AG10803 (cell line): Measurements from ENCODE around the gene TRMT2A.

Experiments
- DNase-seq: peaks from one replicate; pipeline ENCODE4 v3.0.0; 2010; ENCODE audit warnings: low read depth
- H3K4me3 ChIP-seq: 2 replicates; pipeline ENCODE4 v1.5.1; 2011; ENCODE audit warnings: mild to moderate bottlenecking, low read length, control low read depth
- TF ChIP-seq, protein P1 (sequence below): conservative IDR thresholded peaks from 2 replicates; pipeline ENCODE4 v1.5.1; 2011; ENCODE audit warnings: mild to moderate bottlenecking, low read length, control low read depth, inconsistent platforms

The TRMT2A gene

DNA sequence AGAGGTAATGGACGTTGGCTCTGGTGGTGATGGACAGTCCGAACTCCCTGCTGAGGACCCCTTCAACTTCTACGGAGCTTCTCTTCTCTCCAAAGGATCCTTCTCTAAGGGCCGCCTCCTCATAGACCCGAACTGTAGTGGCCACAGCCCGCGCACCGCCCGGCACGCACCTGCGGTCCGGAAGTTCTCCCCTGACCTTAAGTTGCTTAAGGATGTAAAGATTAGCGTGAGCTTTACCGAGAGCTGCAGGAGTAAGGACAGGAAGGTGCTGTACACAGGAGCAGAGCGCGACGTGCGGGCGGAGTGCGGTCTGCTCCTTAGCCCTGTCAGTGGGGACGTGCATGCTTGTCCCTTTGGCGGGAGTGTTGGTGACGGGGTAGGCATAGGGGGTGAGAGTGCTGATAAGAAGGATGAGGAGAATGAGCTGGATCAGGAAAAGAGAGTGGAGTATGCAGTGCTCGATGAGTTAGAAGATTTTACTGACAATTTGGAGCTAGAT lies 30.9 kb downstream of the TRMT2A start:
- H3K4me3 ChIP-seq: no peak overlapping the region
- TF ChIP-seq, protein P1, sequence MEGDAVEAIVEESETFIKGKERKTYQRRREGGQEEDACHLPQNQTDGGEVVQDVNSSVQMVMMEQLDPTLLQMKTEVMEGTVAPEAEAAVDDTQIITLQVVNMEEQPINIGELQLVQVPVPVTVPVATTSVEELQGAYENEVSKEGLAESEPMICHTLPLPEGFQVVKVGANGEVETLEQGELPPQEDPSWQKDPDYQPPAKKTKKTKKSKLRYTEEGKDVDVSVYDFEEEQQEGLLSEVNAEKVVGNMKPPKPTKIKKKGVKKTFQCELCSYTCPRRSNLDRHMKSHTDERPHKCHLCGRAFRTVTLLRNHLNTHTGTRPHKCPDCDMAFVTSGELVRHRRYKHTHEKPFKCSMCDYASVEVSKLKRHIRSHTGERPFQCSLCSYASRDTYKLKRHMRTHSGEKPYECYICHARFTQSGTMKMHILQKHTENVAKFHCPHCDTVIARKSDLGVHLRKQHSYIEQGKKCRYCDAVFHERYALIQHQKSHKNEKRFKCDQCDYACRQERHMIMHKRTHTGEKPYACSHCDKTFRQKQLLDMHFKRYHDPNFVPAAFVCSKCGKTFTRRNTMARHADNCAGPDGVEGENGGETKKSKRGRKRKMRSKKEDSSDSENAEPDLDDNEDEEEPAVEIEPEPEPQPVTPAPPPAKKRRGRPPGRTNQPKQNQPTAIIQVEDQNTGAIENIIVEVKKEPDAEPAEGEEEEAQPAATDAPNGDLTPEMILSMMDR: no peak
- no peak for DNase-seq

DNA sequence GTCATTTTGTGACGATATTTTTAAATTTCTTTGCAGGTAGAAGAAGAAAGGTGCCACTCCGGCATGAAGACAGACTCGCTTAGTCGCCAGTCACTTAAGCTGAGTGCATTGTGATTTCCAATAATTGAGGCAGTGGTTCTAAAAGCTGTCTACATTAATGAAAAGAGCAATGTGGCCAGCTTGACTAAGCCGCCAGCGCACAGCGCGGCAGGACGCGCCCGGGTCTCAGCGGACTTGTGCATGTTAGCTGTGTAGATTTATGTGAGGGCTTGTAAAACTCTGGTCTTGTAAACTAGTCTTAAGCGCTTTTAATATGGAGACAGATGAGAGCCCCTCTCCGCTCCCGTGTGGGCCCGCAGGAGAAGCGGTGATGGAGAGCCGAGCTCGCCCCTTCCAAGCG lies 31.4 kb downstream of the TRMT2A start:
- TF ChIP-seq, protein P1: no peak
- DNase-seq: no peak
- H3K4me3 ChIP-seq: no peak overlapping the region

DNA sequence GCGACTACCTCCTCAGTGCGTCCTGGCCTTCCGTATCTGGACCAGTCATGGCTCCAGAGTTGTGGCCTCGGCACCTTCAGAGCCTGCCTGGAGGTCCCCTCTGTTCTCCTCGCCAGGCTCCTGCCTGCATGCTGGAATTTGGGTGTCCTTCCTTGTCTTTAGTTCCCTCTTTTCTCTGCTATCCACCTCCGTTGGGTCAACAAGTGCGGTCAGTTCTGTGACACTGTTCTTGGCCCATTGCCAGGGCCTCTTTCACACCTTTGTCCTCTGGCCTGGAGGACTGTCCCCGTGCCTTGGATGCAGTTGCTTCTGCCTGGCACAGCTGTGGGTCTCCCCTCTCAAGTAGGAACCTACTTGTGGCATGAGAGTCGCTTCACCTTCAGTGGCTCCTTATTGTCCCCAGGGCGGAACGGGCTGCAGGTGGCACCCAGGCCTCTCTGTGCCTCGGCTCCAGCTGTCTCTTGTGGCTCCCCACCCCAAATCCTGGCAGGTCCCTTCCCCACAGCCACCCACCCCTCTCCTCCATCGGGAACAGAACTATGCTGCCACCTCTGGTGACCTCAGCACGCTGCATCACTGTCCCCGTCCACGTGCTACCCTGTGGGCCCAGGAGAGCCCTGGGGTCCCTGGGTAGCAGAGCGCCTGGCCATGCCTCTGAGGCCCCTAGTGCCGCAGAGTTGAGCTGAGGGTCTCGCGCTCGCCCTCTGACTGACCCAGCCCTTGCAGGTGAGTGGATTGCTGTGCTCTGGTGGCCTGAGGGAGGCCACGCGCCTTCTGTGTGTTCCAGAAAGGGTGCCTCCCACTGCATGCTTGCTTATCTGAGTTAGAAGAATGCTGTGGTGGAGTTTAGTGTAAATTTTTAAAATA lies 32.2 kb downstream of the TRMT2A start:
- TF ChIP-seq, protein P1: peak; percentile 37
- no peak for DNase-seq
- H3K4me3 ChIP-seq: no peak overlapping the region

DNA sequence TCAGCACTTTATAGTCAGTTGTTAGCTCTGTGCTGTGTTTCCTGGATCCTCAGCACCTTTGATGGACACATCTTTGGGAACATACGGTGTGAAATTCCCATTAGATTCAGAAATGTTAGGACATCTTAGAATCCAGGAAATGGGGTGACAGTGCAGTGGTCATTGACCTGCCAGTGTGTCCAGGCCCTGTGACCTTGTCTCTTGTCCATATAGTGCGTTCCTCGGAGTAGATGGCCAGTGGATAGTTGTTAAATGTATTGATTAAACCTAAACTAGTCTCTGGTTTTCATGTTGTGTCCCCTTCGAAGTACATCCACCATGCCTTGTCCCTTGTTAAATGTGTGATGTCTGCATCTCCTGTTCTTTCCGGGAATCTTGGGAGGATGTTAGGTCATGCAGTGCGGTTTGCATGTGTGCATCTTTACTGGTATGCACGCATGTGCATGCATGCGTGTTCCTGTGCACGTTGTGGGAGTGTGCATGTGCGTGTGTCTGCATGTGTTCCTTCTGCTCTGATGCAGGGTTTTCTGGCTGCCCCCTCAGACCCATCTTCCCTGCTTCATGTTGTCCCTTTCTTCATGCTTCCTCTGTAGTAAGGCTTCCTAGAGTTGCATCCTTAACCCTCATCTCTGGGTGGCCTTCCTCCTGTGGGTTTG lies 33.0 kb downstream of the TRMT2A start:
- DNase-seq: no peak
- H3K4me3 ChIP-seq: no peak overlapping the region
- TF ChIP-seq, protein P1: no peak

DNA sequence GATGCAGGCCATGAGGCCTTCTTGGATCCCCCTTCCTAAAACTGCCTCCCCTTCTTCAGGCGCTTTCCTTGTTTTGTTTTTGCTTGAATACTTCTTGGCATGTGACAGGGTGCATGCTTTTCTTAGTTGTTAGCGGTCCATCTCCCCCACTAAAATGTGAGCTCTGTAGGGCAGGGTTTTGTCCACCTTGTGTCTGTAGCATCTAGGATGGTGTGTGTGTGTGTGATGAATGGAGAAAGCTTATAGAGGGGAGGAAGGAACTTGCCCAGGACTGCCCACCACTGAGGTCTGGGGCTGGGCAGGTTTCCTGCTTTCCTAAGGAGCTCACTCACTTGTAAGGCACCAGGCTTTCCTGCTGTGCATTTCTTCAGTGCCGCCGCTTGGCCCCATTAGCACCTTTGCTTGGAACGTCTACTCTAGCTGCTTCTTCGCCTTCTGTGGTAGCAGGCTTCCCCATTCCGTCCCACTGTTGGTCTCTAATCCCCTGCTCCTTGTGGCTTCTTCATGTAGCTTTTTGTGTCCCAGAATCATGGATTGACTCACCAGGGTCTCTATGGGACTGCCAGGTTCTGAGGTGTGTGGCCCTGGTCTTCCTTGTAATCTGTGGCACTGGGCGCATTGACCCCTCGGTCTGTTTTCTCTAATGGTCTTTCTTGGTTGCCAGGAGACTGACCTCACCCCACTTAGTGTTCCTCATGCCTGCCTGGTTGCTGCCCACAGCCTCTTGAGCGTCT lies 33.7 kb downstream of the TRMT2A start:
- DNase-seq: no peak
- no peak overlapping the region for H3K4me3 ChIP-seq
- TF ChIP-seq, protein P1: no peak

DNA sequence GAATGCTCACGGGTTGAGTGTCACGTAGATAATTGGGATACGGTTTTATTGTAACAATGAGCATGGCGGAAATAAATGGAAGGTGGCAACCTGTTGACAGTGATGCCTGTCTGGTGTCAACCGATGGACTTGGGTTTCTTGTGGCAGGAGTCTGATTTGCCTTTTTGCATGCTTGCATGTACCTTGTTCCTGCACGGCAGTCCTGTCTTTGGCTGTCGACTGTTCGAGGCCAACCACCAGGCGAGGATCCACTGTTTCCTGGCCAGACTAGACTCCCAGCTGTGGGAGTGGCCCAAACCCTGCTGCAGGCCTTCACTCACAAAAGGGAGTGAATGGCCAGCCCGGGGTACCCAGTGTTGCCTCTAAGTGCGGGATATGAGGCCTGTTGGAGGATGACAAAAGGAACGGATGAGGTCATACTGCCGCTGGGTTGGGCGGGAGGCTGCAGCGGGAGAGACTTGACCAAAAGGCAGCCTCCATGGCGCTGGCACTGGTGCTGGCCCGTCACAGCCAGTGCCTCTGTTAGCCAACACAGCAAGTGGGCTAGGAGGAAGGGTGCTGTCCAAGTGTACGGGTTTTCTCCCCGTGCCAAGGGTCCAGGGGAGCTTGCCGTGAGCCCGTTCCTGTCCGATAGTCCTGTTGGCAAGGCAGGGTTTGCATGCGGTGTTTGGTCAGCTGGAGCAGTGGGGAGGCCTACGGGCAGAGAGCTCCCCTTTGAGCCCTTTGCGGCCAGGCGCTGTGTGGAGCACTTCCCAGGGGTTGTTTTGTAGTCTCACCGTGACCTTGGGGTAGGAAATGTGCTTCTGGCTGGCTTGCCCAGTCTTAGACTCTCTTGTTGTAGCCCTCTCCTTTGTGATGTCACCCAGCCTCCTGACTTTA lies 36.0 kb downstream of the TRMT2A start:
- TF ChIP-seq, protein P1: no peak
- peak overlapping the region; percentile 73 for H3K4me3 ChIP-seq
- peak; percentile 53 for DNase-seq
